ENCODE measurements around the gene TLE4.

TLE4 gene

DNA sequence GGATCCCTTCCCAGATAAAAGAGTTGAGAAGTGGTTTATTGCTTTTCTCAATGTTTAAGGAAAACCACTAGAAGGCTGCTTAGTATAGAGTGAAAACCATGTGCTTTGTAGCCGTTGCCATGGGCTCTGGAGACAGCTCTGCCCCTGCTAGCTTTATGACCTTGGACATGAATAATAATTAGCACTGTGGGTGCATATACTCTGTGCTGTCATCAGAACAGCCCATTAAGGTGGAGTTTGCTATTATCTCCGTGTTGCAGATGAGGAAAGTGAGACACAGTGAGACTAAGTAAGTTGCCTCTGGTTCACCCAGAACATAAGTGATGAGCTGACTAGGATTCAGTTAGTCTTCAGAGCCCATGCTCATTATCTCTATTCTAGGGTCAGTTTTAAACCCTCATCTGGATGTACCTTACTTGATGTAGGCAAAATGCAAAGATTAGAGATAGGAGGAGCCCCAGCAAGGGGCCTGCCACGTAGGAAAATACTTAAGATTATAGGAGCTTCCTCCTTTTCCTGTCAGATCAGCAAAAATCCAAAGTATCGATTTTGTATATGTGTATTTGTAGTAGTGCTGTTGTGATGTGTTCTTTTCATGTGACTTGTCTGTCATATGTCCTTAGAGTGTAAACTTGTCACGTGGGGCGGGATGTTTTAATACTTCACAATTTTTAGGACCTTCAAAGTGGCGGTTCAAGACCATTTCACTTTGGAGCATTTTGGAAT, 102.5 kb downstream of the TLE4 start:
- no peak for FAIRE-seq
- TF ChIP-seq POU2F2 (IDR thresholded peaks at IDR 0.05; ENCODE audit: low read depth, low read length) = no peak
- no peak for TF ChIP-seq POLR2A (IDR thresholded peaks at IDR 0.05; ENCODE audit: low read depth, low read length)
- TF ChIP-seq PAX5 (IDR thresholded peaks at IDR 0.05; ENCODE audit: insufficient read depth, low read length, severe bottlenecking) = no peak
- no peak for TF ChIP-seq POLR2AphosphoS5 (IDR thresholded peaks at IDR 0.05; ENCODE audit: low read depth, low read length)
- no peak for TF ChIP-seq SPI1 (IDR thresholded peaks at IDR 0.05; ENCODE audit: low read depth, low read length)
- no peak for TF ChIP-seq TAF1 (IDR thresholded peaks at IDR 0.05; ENCODE audit: low read depth, low read length)
- DNase-seq (ENCODE audit: insufficient read length, low spot score) = no peak

DNA sequence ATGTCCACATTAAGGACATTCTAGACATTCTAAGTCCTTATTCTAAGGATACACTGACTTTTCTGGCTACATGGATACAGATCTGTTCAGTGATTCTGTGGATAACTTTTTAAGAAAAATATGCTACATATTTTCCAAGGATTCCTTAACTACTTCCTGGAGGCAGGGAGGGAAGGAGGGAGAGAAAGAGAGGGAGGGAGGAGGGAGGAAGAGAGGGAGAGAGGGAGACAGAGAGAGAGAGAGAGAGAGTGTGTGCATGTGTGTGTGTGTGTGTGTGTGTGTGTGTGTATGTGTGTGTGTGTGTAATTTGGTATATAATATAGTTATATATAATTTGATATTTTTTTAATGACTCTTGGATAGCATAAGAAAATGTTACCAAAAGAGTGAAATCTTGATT, 109.8 kb downstream of the TLE4 start:
- FAIRE-seq (no peak), DNase-seq (ENCODE audit: insufficient read length, low spot score) (no peak)
- no peak for TF ChIP-seq PAX5 (IDR thresholded peaks at IDR 0.05; ENCODE audit: insufficient read depth, low read length, severe bottlenecking)
- TF ChIP-seq POU2F2 (IDR thresholded peaks at IDR 0.05; ENCODE audit: low read depth, low read length) = no peak
- no peak for TF ChIP-seq TAF1 (IDR thresholded peaks at IDR 0.05; ENCODE audit: low read depth, low read length)
- no peak for TF ChIP-seq POLR2A (IDR thresholded peaks at IDR 0.05; ENCODE audit: low read depth, low read length)
- TF ChIP-seq POLR2AphosphoS5 (IDR thresholded peaks at IDR 0.05; ENCODE audit: low read depth, low read length) = no peak
- no peak for TF ChIP-seq SPI1 (IDR thresholded peaks at IDR 0.05; ENCODE audit: low read depth, low read length)

DNA sequence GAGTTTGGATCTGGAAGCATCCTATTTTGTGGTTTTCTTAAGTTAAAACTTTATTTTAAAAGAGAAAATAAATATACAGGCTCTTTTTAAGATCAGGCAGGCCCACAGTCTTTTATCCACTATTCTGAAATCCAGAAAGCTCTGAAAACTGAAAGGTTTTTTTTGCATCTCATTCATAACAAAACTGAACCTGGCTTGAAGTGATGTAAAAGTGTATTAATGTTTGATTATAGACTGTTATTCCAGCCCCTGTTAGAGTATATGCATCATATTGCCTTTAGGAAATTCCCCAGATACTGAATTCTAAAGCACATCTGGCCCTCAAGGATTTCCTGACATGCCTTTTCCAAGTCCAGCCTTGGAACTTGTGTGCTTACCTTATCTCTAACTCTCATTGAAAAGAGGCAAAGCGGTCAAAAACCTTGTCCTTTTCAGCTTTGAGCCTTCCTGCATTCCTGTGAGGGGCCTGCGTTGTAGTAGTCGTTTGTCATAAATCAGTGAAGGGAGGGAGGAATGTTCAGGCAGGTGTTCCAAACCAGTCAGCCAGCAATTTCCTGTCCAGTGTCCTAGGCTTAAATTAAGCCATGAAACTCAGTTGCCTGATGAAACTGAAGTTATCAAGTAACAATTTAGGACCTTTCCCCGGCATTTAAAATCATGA, 110.4 kb downstream of the TLE4 start:
- DNase-seq (ENCODE audit: insufficient read length, low spot score) (no peak), FAIRE-seq (no peak)
- no peak for TF ChIP-seq POU2F2 (IDR thresholded peaks at IDR 0.05; ENCODE audit: low read depth, low read length)
- TF ChIP-seq POLR2AphosphoS5 (IDR thresholded peaks at IDR 0.05; ENCODE audit: low read depth, low read length) = no peak
- no peak for TF ChIP-seq POLR2A (IDR thresholded peaks at IDR 0.05; ENCODE audit: low read depth, low read length)
- TF ChIP-seq TAF1 (IDR thresholded peaks at IDR 0.05; ENCODE audit: low read depth, low read length) = no peak
- no peak for TF ChIP-seq PAX5 (IDR thresholded peaks at IDR 0.05; ENCODE audit: insufficient read depth, low read length, severe bottlenecking)
- TF ChIP-seq SPI1 (IDR thresholded peaks at IDR 0.05; ENCODE audit: low read depth, low read length) = no peak

DNA sequence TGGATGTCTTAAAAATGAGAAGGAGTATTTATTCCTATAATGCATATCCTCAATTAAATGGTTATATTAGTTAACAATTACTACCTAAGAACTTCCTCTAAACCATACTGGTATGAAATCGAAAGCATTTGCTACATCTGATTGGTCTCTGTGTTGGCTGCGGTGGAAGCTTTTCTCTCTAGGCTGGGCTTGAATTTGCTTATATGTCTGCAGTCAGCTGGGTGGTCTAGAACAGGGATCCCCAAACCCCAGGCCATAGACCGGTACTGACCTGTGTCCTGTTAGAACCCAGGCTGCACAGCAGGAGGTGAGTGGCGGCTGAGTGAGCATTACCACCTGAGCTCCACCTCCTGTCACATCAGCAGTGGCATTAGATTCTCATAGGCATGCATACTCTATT, 112.3 kb downstream of the TLE4 start:
- TF ChIP-seq POLR2A (IDR thresholded peaks at IDR 0.05; ENCODE audit: low read depth, low read length) (no peak), POLR2AphosphoS5 (IDR thresholded peaks at IDR 0.05; ENCODE audit: low read depth, low read length) (no peak), POU2F2 (IDR thresholded peaks at IDR 0.05; ENCODE audit: low read depth, low read length) (no peak), SPI1 (IDR thresholded peaks at IDR 0.05; ENCODE audit: low read depth, low read length) (no peak), TAF1 (IDR thresholded peaks at IDR 0.05; ENCODE audit: low read depth, low read length) (no peak), PAX5 (IDR thresholded peaks at IDR 0.05; ENCODE audit: insufficient read depth, low read length, severe bottlenecking) (no peak)
- DNase-seq (ENCODE audit: insufficient read length, low spot score) = no peak
- FAIRE-seq = no peak

DNA sequence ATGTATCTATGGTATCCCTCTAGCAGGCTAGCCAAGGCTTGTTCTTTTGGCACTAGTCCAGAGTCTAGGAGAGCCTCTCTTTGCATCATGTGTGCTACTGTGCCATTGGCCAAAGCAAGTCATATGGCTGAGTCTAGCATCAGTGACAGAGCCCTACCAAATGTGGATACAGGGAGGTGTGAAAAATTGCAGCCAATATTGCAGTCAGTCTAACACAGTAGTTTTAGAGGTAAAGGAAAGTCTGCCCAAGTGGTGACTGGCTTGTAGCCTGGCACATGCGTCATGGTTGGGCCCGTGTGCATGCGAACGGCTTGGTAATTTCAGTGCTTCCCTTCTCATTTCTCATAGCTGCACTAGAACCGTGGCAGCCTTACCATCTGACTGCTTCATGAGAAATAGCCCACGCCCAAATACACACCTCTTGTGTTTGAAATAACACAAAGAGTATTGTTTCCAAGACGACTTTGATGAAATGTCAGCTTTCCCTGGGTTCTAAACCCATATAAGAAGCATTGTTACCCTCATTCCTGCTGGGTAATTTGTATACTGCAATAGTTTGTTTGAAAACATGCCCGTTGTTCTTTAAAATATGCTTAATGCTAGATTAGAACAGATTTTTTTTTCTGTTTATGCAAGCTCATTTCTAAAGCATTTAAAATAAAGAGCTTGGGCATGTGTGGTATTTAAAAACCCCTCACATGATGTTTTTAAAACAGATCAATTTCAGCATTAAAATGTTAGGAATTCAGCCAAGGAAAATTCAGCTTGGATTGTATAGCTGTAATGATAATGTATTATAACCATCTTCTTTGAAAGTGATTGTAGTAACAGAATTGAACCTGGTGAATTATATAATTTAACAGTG, 113.2 kb downstream of the TLE4 start:
- TF ChIP-seq POLR2A (IDR thresholded peaks at IDR 0.05; ENCODE audit: low read depth, low read length) (no peak), PAX5 (IDR thresholded peaks at IDR 0.05; ENCODE audit: insufficient read depth, low read length, severe bottlenecking) (no peak), SPI1 (IDR thresholded peaks at IDR 0.05; ENCODE audit: low read depth, low read length) (no peak), TAF1 (IDR thresholded peaks at IDR 0.05; ENCODE audit: low read depth, low read length) (no peak), POLR2AphosphoS5 (IDR thresholded peaks at IDR 0.05; ENCODE audit: low read depth, low read length) (no peak), POU2F2 (IDR thresholded peaks at IDR 0.05; ENCODE audit: low read depth, low read length) (no peak)
- DNase-seq (ENCODE audit: insufficient read length, low spot score) (no peak), FAIRE-seq (no peak)

DNA sequence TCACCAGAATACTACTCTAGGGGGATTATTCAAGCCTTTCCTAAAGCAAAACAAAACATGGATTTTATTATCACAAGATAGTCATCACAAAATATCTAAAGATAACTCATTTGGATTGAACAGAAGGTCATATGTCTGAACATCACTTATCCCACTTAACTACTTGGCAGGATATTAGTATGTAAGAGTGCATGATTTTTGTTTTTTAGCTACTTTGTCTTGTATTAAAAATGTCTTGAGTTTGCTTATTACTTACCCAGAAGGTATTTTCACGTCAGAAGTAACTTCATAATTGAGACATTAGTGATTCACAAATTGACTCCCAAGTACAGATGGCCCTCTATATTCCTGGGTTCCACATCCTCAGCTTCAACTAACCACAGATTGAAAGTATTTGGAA, 113.8 kb downstream of the TLE4 start:
- DNase-seq (ENCODE audit: insufficient read length, low spot score) (no peak), FAIRE-seq (no peak)
- TF ChIP-seq POU2F2 (IDR thresholded peaks at IDR 0.05; ENCODE audit: low read depth, low read length) = no peak
- TF ChIP-seq POLR2AphosphoS5 (IDR thresholded peaks at IDR 0.05; ENCODE audit: low read depth, low read length) = no peak
- no peak for TF ChIP-seq SPI1 (IDR thresholded peaks at IDR 0.05; ENCODE audit: low read depth, low read length)
- no peak for TF ChIP-seq POLR2A (IDR thresholded peaks at IDR 0.05; ENCODE audit: low read depth, low read length)
- TF ChIP-seq PAX5 (IDR thresholded peaks at IDR 0.05; ENCODE audit: insufficient read depth, low read length, severe bottlenecking) = no peak
- no peak for TF ChIP-seq TAF1 (IDR thresholded peaks at IDR 0.05; ENCODE audit: low read depth, low read length)

DNA sequence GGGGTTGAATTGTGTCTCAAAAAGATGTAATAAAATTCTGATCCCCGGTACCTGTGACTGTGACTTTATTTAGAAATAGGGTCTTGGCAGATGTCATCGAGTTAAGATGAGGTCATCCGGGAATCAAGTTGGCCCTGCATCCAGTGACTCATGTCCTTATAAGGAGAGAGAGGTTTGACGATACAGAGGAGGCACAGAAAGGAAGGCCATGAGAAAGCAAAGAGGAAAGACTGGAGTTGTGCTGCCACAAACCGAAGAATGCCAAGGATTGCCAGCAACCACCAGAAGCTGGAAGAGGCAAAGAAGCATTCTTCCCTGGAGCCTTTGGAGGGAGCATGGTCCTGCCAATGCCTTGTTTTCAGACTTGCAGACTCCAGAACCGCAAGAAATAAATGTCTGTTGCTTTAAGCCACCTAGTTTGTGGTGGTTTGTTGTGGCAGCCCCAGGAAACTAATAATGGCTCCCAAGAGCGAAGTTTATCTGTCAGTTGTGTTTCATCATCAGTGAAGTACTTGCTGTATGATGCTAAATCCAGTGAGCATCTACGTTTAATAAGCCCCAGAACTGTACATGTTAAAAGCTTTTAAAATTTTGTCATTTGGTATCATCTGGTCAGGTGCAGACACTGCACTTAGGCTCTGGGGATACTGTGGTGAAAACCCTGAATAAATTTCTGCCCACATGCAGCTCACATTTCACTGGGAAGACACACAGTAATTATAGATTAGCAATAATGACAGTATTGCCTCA, 114.8 kb downstream of the TLE4 start:
- no peak for DNase-seq (ENCODE audit: insufficient read length, low spot score)
- no peak for FAIRE-seq
- TF ChIP-seq POLR2A (IDR thresholded peaks at IDR 0.05; ENCODE audit: low read depth, low read length) (no peak), PAX5 (IDR thresholded peaks at IDR 0.05; ENCODE audit: insufficient read depth, low read length, severe bottlenecking) (no peak), TAF1 (IDR thresholded peaks at IDR 0.05; ENCODE audit: low read depth, low read length) (no peak), SPI1 (IDR thresholded peaks at IDR 0.05; ENCODE audit: low read depth, low read length) (no peak), POU2F2 (IDR thresholded peaks at IDR 0.05; ENCODE audit: low read depth, low read length) (no peak), POLR2AphosphoS5 (IDR thresholded peaks at IDR 0.05; ENCODE audit: low read depth, low read length) (no peak)

DNA sequence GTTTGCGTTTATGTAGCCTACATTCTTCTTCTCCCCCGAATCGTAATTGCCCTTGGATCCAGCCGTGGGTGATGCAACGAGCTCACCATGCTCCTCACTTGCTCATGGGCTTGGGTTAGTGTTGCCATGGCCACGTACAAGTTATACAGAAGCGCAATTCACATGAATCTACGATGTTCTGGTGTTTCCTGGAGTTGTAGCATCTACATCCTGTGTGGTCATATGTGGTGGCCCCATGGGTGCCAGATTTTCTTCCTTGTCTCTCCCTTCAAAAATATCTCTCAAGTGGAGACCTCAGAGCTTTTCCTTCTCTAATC, 115.3 kb downstream of the TLE4 start:
- no peak for DNase-seq (ENCODE audit: insufficient read length, low spot score)
- no peak for FAIRE-seq
- TF ChIP-seq POU2F2 (IDR thresholded peaks at IDR 0.05; ENCODE audit: low read depth, low read length) = no peak
- TF ChIP-seq POLR2AphosphoS5 (IDR thresholded peaks at IDR 0.05; ENCODE audit: low read depth, low read length) = no peak
- no peak for TF ChIP-seq PAX5 (IDR thresholded peaks at IDR 0.05; ENCODE audit: insufficient read depth, low read length, severe bottlenecking)

All from GM12891 (cell line).